ENCODE measurements around the gene TMEM134.
A peak's percentile ranks its signal among the peaks of the same experiment; 100 is the strongest.

TMEM134 gene

DNA sequence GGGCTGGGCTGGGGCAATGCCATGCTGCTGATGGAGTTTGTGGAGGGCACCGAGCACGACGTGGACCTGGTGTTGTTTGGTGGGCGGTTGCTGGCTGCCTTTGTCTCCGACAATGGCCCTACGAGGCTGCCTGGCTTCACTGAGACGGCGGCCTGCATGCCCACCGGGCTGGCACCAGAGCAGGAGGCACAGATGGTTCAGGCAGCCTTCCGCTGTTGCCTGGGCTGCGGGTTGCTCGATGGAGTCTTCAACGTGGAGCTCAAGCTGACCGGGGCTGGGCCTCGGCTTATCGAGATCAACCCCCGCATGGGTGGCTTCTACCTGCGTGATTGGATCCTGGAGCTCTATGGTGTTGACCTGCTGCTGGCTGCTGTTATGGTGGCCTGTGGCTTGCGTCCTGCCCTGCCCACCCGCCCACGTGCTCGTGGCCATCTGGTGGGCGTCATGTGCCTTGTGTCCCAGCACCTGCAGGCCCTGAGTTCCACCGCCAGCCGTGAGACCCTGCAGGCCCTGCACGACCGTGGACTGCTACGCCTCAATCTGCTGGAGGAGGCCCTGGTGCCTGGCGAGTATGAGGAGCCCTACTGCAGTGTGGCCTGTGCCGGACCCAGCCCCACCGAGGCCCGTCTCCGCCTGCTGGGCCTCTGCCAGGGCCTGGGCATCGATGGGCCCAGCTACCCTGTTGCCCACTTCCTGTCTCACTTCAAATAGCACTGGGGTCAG, 45.0 kb downstream of the TMEM134 start:
- no peak for DNase-seq (ENCODE audit: low read depth)
- TF ChIP-seq, protein P1, sequence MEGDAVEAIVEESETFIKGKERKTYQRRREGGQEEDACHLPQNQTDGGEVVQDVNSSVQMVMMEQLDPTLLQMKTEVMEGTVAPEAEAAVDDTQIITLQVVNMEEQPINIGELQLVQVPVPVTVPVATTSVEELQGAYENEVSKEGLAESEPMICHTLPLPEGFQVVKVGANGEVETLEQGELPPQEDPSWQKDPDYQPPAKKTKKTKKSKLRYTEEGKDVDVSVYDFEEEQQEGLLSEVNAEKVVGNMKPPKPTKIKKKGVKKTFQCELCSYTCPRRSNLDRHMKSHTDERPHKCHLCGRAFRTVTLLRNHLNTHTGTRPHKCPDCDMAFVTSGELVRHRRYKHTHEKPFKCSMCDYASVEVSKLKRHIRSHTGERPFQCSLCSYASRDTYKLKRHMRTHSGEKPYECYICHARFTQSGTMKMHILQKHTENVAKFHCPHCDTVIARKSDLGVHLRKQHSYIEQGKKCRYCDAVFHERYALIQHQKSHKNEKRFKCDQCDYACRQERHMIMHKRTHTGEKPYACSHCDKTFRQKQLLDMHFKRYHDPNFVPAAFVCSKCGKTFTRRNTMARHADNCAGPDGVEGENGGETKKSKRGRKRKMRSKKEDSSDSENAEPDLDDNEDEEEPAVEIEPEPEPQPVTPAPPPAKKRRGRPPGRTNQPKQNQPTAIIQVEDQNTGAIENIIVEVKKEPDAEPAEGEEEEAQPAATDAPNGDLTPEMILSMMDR (IDR thresholded peaks at IDR 0.05; ENCODE audit: insufficient read depth, low read depth, low read length, missing control alignments), result no peak
- H3K4me3 ChIP-seq (ENCODE audit: low read length), result no peak overlapping the region

GRCh38 chr11:67423466-67423865, 45.6 kb downstream of the TMEM134 start:
- no peak for DNase-seq (ENCODE audit: low read depth)
- no peak overlapping the region for H3K4me3 ChIP-seq (ENCODE audit: low read length)
- TF ChIP-seq, protein P1 (IDR thresholded peaks at IDR 0.05; ENCODE audit: insufficient read depth, low read depth, low read length, missing control alignments), result no peak

DNA sequence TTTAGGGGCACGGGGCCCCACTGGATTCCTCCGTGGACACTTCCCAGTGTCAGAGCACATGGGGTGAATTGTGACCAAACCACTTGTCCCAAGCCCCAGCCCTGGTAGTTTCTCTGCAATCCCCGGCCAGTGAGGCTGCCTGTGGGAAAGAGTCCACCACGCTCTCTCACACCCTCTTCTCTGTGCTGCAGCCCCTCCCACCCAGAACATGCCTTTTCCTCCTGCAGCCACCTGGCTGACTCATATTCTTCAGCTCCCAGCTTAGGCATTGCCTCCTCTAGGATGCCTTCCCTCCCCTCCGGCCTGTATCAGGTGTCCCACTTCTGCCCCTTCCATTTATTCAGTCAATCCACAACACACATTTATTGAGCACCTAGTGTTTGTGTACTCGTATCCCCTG, 46.2 kb downstream of the TMEM134 start:
- H3K4me3 ChIP-seq (ENCODE audit: low read length), result no peak overlapping the region
- peak; percentile 89 for DNase-seq (ENCODE audit: low read depth)
- TF ChIP-seq, protein P1 (IDR thresholded peaks at IDR 0.05; ENCODE audit: insufficient read depth, low read depth, low read length, missing control alignments), result no peak

- peak overlapping the region; percentile 9 for H3K4me3 ChIP-seq (ENCODE audit: low read length)
Measured at GRCh38 chr11:67421430-67422031, 47.5 kb downstream of the TMEM134 start.

DNA sequence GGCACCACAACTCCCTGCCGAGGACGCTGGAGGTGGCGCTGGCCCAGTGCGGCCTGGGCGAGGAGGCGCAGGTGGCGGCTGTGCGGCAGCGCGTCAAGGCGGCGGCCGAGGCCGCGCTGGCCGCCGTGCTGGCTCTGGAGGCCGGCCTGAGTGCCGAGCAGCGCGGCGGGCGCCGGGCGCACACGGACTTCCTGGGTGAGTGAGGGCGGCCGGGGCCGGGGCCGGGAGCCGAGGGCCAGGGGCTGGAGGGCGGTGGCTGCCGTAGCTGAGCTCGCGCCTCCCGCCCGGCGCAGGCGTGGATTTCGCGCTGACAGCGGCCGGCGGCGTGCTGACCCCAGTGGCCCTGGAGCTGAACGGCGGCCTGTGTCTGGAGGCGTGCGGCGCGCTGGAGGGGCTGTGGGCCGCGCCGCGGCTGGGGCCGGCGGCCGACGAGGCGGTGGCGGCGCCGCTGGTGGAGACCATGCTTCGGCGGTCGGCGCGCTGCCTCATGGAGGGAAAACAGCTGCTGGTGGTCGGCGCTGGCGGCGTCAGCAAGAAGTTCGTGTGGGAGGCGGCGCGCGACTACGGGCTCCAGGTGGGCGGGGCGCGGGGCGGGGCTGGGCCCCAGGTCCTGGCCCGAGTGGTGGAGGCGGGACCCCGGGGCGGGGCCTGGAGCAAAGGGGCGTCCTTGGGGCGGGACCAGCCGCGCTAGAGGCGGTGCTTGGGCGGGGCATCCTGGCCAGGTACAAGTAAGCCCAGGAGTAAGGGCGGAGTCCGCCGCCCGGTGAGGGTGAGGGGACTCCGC, 48.2 kb downstream of the TMEM134 start:
- peak overlapping the region; percentile 31 for H3K4me3 ChIP-seq (ENCODE audit: low read length)
- peak; percentile 97 for DNase-seq (ENCODE audit: low read depth)
- TF ChIP-seq, protein P1 (IDR thresholded peaks at IDR 0.05; ENCODE audit: insufficient read depth, low read depth, low read length, missing control alignments), result no peak

More at GRCh38 chr11:67421430-67422031, 47.5 kb downstream of the TMEM134 start:
- TF ChIP-seq, protein P1 (IDR thresholded peaks at IDR 0.05; ENCODE audit: insufficient read depth, low read depth, low read length, missing control alignments), result no peak
- DNase-seq (ENCODE audit: low read depth), result no peak

DNA sequence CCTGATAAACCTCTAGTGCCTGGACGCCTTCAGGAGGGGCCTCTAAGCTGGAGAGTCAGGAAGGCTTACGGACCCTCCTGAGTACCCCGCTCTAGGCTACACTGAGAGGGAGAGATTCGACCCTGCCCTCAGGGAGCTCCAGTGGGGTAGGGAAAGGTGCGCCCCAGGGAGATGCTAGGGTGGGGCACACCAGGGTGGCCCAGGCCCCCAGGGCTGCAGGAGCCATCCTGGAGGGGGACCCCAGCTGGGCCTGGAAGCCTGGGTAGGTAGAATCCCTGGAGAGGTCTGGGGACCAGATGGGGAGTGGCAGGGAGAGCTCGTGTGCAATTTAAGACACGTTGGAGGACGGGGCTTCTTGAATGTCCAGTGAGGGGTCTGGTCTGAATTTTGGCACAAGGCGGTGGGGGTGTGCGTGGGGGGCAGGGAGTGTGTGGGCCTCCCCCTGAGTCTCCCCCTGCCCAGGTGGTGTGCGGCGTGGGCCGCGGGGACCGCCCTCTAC, 48.9 kb downstream of the TMEM134 start:
- TF ChIP-seq, protein P1 (IDR thresholded peaks at IDR 0.05; ENCODE audit: insufficient read depth, low read depth, low read length, missing control alignments), result no peak

More for the DNA sequence above, 48.9 kb downstream of the TMEM134 start:
- peak overlapping the region; percentile 25 for H3K4me3 ChIP-seq (ENCODE audit: low read length)
- DNase-seq (ENCODE audit: low read depth), result no peak
